ENCODE results near the gene PLA2G12B. TPM values are rescaled to one million over a fixed set of nuclear protein-coding genes. Genes with fewer than 3 reads are reported as not detected.
"Not testable (repeated sequence)": the region's sequence is repeated elsewhere in the genome, so short reads cannot be mapped to it uniquely, and the experiment has no call there.

Gene PLA2G12B
- total RNA-seq, 1 donor = not detected

DNA sequence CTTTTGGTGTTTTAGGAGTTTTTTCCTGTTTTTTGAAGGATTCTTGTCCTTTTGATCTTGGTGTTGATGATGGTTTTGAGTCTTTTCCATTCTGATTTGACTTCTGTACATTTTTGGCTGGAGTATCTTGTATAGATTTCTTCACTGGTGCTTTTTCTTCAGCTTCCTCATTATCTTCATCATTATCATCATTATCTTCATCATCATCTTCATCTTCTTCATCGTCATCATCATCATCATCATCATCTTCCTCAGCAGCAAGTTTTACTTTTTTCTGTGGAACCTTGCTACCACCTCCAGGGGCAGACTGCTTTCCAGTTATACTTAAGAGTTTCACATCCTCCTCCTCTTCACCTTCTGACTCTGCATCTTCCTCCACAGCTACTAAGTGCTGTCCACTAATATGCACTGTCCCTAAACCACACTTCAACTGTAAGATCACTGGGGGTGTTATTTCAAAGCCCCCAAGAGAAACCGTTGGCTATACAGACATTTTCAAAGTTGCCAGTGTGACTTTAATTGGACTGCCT, 36.7 kb downstream of the PLA2G12B start:
- not testable (repeated sequence) for H3K4me1 ChIP-seq (ENCODE audit: insufficient read depth, low read length); H3K27me3 ChIP-seq (ENCODE audit: insufficient read depth, low read length); H3K9me3 ChIP-seq (ENCODE audit: low read depth, low read length); H3K4me3 ChIP-seq (ENCODE audit: low read length)

DNA sequence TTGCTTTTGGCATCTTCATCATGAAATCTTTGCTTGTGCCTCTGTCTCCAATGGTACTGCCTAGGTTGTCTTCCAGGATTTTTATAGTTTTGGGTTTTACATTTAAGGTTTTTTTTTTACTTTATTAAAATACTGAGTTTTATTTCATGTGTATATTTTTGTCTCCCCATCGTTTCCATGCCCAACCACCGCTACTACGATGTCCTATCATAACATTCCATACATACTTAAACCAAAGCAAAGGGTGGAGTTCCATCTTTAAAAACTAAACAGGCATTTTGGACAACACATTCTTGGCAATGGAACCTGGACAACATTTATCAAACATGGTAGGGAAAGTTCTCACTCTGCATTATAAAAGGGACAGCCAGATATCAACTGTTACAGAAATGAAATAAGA, 37.4 kb downstream of the PLA2G12B start:
- H3K4me3 ChIP-seq (ENCODE audit: low read length); H3K4me1 ChIP-seq (ENCODE audit: insufficient read depth, low read length); H3K27me3 ChIP-seq (ENCODE audit: insufficient read depth, low read length); H3K9me3 ChIP-seq (ENCODE audit: low read depth, low read length): not testable (repeated sequence)

- H3K4me1 ChIP-seq (ENCODE audit: insufficient read depth, low read length) = no peaks in the 10 kb centered on the region
- no peaks in the 10 kb centered on the region for H3K27me3 ChIP-seq (ENCODE audit: insufficient read depth, low read length)
- no peaks in the 10 kb centered on the region for H3K9me3 ChIP-seq (ENCODE audit: low read depth, low read length)
- no peak overlapping the region for H3K4me3 ChIP-seq (ENCODE audit: low read length)
Observed at GRCh38 chr10:72913287-72913686, 41.3 kb downstream of the PLA2G12B start.

DNA sequence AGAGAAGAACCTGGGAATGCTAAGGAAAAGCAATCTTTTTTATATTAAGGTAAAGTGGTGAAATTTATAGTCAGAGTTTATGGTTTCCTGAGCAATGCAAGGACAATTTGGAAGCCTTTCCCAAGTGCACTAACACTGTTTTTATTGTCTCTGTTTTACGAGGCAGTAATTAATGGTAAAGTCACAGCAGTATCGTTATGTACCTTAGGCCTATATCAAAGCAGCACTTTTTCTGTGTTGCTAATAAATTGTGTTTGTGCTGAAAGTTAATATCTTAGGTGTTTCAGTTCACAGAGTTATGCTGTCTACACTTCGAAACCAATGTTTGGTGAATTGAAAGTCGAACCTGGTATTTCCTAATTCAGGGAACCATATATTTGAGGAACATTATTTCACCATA, 41.9 kb downstream of the PLA2G12B start:
- Histone ChIP-seq H3K27me3 (ENCODE audit: insufficient read depth, low read length) (no peaks in the 10 kb centered on the region), H3K4me3 (ENCODE audit: low read length) (no peak overlapping the region), H3K9me3 (ENCODE audit: low read depth, low read length) (no peaks in the 10 kb centered on the region), H3K4me1 (ENCODE audit: insufficient read depth, low read length) (no peaks in the 10 kb centered on the region)

DNA sequence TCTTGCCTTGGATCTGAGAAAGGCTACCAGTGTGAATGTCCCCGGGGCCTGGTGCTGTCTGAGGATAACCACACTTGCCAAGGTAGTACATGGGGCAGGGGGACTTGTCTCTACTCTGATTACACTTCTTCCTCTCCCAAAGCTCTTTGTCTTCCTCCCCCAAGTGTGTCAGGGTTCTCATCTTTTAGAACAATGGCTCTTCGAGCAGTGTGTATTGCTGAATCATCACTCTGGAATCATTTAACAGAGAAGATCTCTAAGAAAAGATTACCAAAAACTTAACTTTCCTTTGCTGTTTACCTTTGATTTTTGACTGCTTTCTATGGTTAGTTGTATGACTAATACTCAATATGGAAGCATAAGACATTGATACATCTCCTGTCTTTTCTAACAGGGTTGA, 42.8 kb downstream of the PLA2G12B start:
- Histone ChIP-seq H3K4me1 (ENCODE audit: insufficient read depth, low read length) (no peaks in the 10 kb centered on the region), H3K4me3 (ENCODE audit: low read length) (no peak overlapping the region), H3K9me3 (ENCODE audit: low read depth, low read length) (no peaks in the 10 kb centered on the region), H3K27me3 (ENCODE audit: insufficient read depth, low read length) (no peaks in the 10 kb centered on the region)

- no peaks in the 10 kb centered on the region for H3K4me1 ChIP-seq (ENCODE audit: insufficient read depth, low read length)
- H3K4me3 ChIP-seq (ENCODE audit: low read length) = no peak overlapping the region
- H3K9me3 ChIP-seq (ENCODE audit: low read depth, low read length) = no peaks in the 10 kb centered on the region
- no peaks in the 10 kb centered on the region for H3K27me3 ChIP-seq (ENCODE audit: insufficient read depth, low read length)
Observed at GRCh38 chr10:72910705-72911104, 43.9 kb downstream of the PLA2G12B start.

- H3K9me3 ChIP-seq (ENCODE audit: low read depth, low read length) = no peaks in the 10 kb centered on the region
Observed at GRCh38 chr10:72906446-72906845, 48.2 kb downstream of the PLA2G12B start.

GRCh38 chr10:72904806-72905205, 49.8 kb downstream of the PLA2G12B start:
- Histone ChIP-seq H3K4me1 (ENCODE audit: insufficient read depth, low read length) (no peaks in the 10 kb centered on the region), H3K9me3 (ENCODE audit: low read depth, low read length) (no peaks in the 10 kb centered on the region), H3K27me3 (ENCODE audit: insufficient read depth, low read length) (no peaks in the 10 kb centered on the region), H3K4me3 (ENCODE audit: low read length) (no peak overlapping the region)

More at GRCh38 chr10:72906446-72906845, 48.2 kb downstream of the PLA2G12B start:
- Histone ChIP-seq H3K27me3 (ENCODE audit: insufficient read depth, low read length) (no peaks in the 10 kb centered on the region), H3K4me1 (ENCODE audit: insufficient read depth, low read length) (no peaks in the 10 kb centered on the region), H3K4me3 (ENCODE audit: low read length) (no peak overlapping the region)

- not testable (repeated sequence) for H3K4me3 ChIP-seq (ENCODE audit: low read length); H3K9me3 ChIP-seq (ENCODE audit: low read depth, low read length); H3K4me1 ChIP-seq (ENCODE audit: insufficient read depth, low read length); H3K27me3 ChIP-seq (ENCODE audit: insufficient read depth, low read length)
Observed at GRCh38 chr10:72903941-72904446, 50.6 kb downstream of the PLA2G12B start.

GRCh38 chr10:72899545-72899944, 55.1 kb downstream of the PLA2G12B start:
- Histone ChIP-seq H3K9me3 (ENCODE audit: low read depth, low read length) (no peaks in the 10 kb centered on the region), H3K4me1 (ENCODE audit: insufficient read depth, low read length) (no peaks in the 10 kb centered on the region)

DNA sequence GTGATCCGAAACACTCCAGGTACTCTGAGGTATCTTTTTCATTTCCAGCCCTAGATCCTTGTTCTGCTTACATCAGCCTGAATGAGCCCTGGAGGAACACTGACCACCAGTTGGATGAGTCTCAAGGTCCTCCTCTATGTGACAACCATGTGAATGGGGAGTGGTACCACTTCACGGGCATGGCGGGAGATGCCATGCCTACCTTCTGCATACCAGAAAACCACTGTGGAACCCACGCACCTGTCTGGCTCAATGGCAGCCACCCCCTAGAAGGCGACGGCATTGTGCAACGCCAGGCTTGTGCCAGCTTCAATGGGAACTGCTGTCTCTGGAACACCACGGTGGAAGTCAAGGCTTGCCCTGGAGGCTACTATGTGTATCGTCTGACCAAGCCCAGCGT, 56.0 kb downstream of the PLA2G12B start:
- no peaks in the 10 kb centered on the region for H3K9me3 ChIP-seq (ENCODE audit: low read depth, low read length)
- H3K4me1 ChIP-seq (ENCODE audit: insufficient read depth, low read length) = no peaks in the 10 kb centered on the region
- no peaks in the 10 kb centered on the region for H3K27me3 ChIP-seq (ENCODE audit: insufficient read depth, low read length)
- H3K4me3 ChIP-seq (ENCODE audit: low read length) = no peak overlapping the region

More at GRCh38 chr10:72899545-72899944, 55.1 kb downstream of the PLA2G12B start:
- Histone ChIP-seq H3K27me3 (ENCODE audit: insufficient read depth, low read length) (no peaks in the 10 kb centered on the region), H3K4me3 (ENCODE audit: low read length) (no peak overlapping the region)

DNA sequence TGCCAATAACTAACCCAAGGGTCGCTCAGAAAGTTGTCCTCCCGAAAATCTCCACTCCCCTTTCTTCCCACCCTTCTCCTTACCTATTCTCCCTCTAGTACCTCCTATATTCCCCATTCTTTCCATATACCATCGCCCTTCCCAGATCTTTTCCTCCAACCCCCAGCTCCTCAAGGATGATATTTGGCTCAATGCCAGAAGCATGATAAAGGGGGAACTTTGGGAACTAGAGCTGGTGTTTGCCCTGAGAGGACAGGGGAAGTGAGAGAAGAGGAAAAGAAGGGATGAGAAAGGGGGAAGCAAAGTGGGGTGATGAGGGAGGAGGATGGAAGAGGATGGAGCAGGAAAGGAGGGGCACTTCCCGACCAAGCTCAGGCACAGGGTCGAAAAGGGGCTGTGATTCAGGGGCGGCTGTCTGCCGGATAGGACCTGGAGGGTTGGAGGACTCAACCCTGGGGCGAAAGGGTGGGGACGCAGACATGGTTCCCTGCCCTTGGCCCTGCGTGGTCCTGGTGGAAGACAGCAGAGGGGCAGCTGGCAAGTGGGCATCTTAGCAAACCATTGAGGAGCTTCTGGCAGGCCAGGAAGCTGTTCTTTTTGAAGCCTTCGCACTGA, 59.3 kb downstream of the PLA2G12B start:
- Histone ChIP-seq H3K4me3 (ENCODE audit: low read length) (no peak overlapping the region), H3K9me3 (ENCODE audit: low read depth, low read length) (no peaks in the 10 kb centered on the region), H3K27me3 (ENCODE audit: insufficient read depth, low read length) (no peaks in the 10 kb centered on the region), H3K4me1 (ENCODE audit: insufficient read depth, low read length) (no peaks in the 10 kb centered on the region)

DNA sequence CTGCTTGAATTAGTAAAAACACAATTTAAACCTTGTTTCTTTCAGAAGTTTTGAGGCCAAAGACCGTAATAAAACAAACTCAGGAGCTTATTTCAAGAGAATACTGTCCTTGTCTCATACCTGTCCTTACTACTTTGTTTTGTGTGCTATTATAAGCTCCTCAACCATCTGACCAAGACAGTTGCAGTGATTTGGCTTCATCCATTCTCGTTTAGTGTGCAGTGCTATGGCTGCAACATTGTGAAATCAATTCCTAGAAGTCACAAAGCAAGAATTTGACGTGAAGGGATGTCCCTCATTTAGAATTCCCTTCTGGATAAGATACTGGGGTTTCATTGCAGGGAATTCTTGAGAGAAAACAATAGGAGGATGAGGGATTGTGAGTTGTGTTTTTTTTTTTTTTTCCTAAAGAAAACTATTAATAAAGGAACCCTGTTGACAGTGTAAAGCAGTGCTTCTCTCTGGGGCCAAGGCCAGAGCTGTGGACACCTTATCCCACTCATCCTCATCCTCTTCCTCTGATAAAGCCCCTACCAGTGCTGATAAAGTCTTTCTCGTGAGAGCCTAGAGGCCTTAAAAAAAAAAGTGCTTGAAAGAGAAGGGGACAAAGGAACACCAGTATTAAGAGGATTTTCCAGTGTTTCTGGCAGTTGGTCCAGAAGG, 61.3 kb downstream of the PLA2G12B start, which contains the start of gene OIT3:
TSS of gene OIT3 (plus strand) at position 604 of the 663 bp plus-strand sequence. CDS start 60 bp downstream, outside the sequence.
- H3K27me3 ChIP-seq (ENCODE audit: insufficient read depth, low read length) = no peaks in the 10 kb centered on the region
- no peaks in the 10 kb centered on the region for H3K4me1 ChIP-seq (ENCODE audit: insufficient read depth, low read length)
- no peak within 1 kb of the TSS for H3K4me3 ChIP-seq (ENCODE audit: low read length)
- no peaks in the 10 kb centered on the region for H3K9me3 ChIP-seq (ENCODE audit: low read depth, low read length)

GRCh38 chr10:72890086-72890485, 64.5 kb downstream of the PLA2G12B start:
- Histone ChIP-seq H3K27me3 (ENCODE audit: insufficient read depth, low read length) (no peaks in the 10 kb centered on the region), H3K4me3 (ENCODE audit: low read length) (no peak overlapping the region), H3K9me3 (ENCODE audit: low read depth, low read length) (no peaks in the 10 kb centered on the region), H3K4me1 (ENCODE audit: insufficient read depth, low read length) (peaks cover 11% of the 10 kb centered on the region)

GRCh38 chr10:72889391-72889831, 65.2 kb downstream of the PLA2G12B start:
- Histone ChIP-seq H3K9me3 (ENCODE audit: low read depth, low read length) (no peaks in the 10 kb centered on the region), H3K4me1 (ENCODE audit: insufficient read depth, low read length) (peaks cover 11% of the 10 kb centered on the region), H3K27me3 (ENCODE audit: insufficient read depth, low read length) (no peaks in the 10 kb centered on the region), H3K4me3 (ENCODE audit: low read length) (no peak overlapping the region)
